ENCODE measurements around the gene ADGRB2. TPM values are rescaled to one million over a fixed set of nuclear protein-coding genes. Genes with fewer than 3 reads are reported as not detected.

Gene ADGRB2
- total and polyA plus RNA-seq, 2 of the 4 experiments (the other 2 are of a cell fraction) = 2.2 to 11.9 TPM

DNA sequence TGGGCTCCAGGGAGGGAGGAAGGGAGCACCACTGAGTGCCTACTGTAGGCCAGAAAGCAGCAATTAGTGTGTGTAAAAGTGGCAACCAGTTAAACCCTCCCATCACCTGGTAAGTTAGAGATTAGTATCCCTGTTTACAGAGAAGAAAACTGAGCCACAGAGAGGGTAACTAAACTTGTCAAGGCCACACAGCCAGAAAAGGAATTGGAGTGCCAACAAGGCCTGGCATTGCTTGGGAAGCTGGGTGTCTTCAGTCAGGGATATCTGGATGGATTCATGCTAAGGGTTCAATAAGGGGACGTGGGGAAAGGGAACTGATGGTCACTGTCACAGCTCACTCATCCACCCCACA, 23.6 kb upstream of the ADGRB2 start:
- peaks cover 11% of the 10 kb centered on the region for H4K20me1 ChIP-seq (ENCODE audit: insufficient read depth, low read length)
- peak overlapping the region; percentile 90 for H2AK5ac ChIP-seq (ENCODE audit: low read depth, low read length)
- no CpG with 5 or more reads among the region's 1 CpG for WGBS, 2 experiments (ENCODE audit: extremely low coverage in 2 of 2, insufficient read length in 1 of 2)
- in situ Hi-C loops (cut with MboI; ENCODE audit: low sequenced_read_pairs) (loop anchor here (5.0 kb wide), 1 partner anchor 125 kb away; no protein-coding TSS in a partner anchor), intact Hi-C loops (cut with micrococcal nuclease) (loop anchor here (2.0 kb wide), 4 partner anchors 25 to 223 kb away; partner anchors contain the start of gene COL16A1), dilution Hi-C loops (cut with HindIII; ENCODE audit: low sequenced_read_pairs, unreplicated experiment) (no loop called here)
- ChIA-PET POLR2A (ENCODE audit: unreplicated experiment) (no interaction called here), CTCF (interaction anchor here (2.1 kb wide), 1 partner anchor 238 kb away, joined by 7 read pairs; no protein-coding TSS in a partner anchor)
- H2BK20ac ChIP-seq (ENCODE audit: low read depth, low read length) = peak overlapping the region; percentile 60; the same call in 1 of the 2 replicates
- no peak overlapping the region for H2BK5ac ChIP-seq (ENCODE audit: low read depth, low read length, poor library complexity, severe bottlenecking)
- peak overlapping the region; percentile 78; the same call in 2 of the 3 replicates for H2BK15ac ChIP-seq (ENCODE audit: low read depth, low read length)
- H4K8ac ChIP-seq (ENCODE audit: low read depth in 2 of 2, low read length in 2 of 2) = peak overlapping the region; percentile 80 to 97
- peak overlapping the region; percentile 80; the same call in 1 of the 2 replicates for H3K4me2 ChIP-seq (ENCODE audit: low read depth, low read length)
- H3K36me3 ChIP-seq (ENCODE audit: control insufficient read depth, insufficient read depth, low read length) = no peaks in the 10 kb centered on the region
- peak overlapping the region; percentile 100 for H2AFZ ChIP-seq (replicated peaks; ENCODE audit: low read length, poor library complexity)
- no peaks in the 10 kb centered on the region for H3K27me3 ChIP-seq (ENCODE audit: control insufficient read depth, insufficient read depth, low read length)
- TF ChIP-seq RFX5 (IDR thresholded peaks at IDR 0.05; ENCODE audit: low read depth, low read length) = no peak
- TF ChIP-seq, protein P1, sequence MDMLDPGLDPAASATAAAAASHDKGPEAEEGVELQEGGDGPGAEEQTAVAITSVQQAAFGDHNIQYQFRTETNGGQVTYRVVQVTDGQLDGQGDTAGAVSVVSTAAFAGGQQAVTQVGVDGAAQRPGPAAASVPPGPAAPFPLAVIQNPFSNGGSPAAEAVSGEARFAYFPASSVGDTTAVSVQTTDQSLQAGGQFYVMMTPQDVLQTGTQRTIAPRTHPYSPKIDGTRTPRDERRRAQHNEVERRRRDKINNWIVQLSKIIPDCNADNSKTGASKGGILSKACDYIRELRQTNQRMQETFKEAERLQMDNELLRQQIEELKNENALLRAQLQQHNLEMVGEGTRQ (IDR thresholded peaks at IDR 0.05; ENCODE audit: low read depth, low read length) = no peak
- TF ChIP-seq, protein P2, sequence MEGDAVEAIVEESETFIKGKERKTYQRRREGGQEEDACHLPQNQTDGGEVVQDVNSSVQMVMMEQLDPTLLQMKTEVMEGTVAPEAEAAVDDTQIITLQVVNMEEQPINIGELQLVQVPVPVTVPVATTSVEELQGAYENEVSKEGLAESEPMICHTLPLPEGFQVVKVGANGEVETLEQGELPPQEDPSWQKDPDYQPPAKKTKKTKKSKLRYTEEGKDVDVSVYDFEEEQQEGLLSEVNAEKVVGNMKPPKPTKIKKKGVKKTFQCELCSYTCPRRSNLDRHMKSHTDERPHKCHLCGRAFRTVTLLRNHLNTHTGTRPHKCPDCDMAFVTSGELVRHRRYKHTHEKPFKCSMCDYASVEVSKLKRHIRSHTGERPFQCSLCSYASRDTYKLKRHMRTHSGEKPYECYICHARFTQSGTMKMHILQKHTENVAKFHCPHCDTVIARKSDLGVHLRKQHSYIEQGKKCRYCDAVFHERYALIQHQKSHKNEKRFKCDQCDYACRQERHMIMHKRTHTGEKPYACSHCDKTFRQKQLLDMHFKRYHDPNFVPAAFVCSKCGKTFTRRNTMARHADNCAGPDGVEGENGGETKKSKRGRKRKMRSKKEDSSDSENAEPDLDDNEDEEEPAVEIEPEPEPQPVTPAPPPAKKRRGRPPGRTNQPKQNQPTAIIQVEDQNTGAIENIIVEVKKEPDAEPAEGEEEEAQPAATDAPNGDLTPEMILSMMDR (conservative IDR thresholded peaks at IDR 0.05; ENCODE audit: low read depth, low read length) = no peak
- no peak for TF ChIP-seq MAFK (IDR thresholded peaks at IDR 0.05; ENCODE audit: low read depth, low read length)
- TF ChIP-seq BHLHE40 (IDR thresholded peaks at IDR 0.05; ENCODE audit: low read depth, low read length) = no peak
- TF ChIP-seq RAD21 (IDR thresholded peaks at IDR 0.05; ENCODE audit: low read length) = no peak
- no peak for TF ChIP-seq POLR2A (IDR thresholded peaks at IDR 0.05; ENCODE audit: low read depth, low read length)
- TF ChIP-seq CEBPB (IDR thresholded peaks at IDR 0.05; ENCODE audit: low read depth, low read length) = no peak
- ATAC-seq (ENCODE audit: low read depth) = no peak
- no peak overlapping the region for H3K27ac ChIP-seq (ENCODE audit: insufficient read depth, low read length)
- peak overlapping the region; percentile 52; the same call in 1 of the 2 replicates for H2BK120ac ChIP-seq (ENCODE audit: low read depth, low read length)
- H3K9me3 ChIP-seq (ENCODE audit: control insufficient read depth, insufficient read depth, low read length) = no peaks in the 10 kb centered on the region
- peak overlapping the region; percentile 97 for H2AK9ac ChIP-seq (replicated peaks; ENCODE audit: low read depth, low read length, poor library complexity)
- no peak overlapping the region for H3K4me3 ChIP-seq (ENCODE audit: insufficient read depth, low read depth, low read length)
- H3K18ac ChIP-seq (ENCODE audit: low read depth, low read length) = no peak overlapping the region
- H3K14ac ChIP-seq (replicated peaks; ENCODE audit: low read depth, low read length) = peak overlapping the region; percentile 86
- peak overlapping the region; percentile 48 for H3K56ac ChIP-seq (ENCODE audit: extremely low read depth, insufficient read depth, low read length)
- peak overlapping the region; percentile 95; the same call in 1 of the 2 replicates for H4K91ac ChIP-seq (ENCODE audit: insufficient read depth, low read depth, low read length)
- peak overlapping the region; percentile 97 for H3K4ac ChIP-seq (ENCODE audit: low read depth, low read length)
- no peak overlapping the region for H3K9ac ChIP-seq (ENCODE audit: low read depth, low read length)
- H3K9me1 ChIP-seq (ENCODE audit: insufficient read depth, low read length) = peaks cover 7% of the 10 kb centered on the region
- DNase-seq = no peak
- peaks cover 4% of the 10 kb centered on the region for H3K4me1 ChIP-seq (ENCODE audit: control insufficient read depth, insufficient read depth, low read length)
- peaks cover 0 to 16% of the 10 kb centered on the region in 2 experiments; a peak in 2 of 4 replicates for H3K79me1 ChIP-seq (ENCODE audit: low read depth in 1 of 2, low read length in 2 of 2)
- no TSS peak for BruUV-seq (replicated peaks)
- peak overlapping the region; percentile 42; the same call in 1 of the 2 replicates for H4K5ac ChIP-seq (ENCODE audit: low read depth, low read length)
- peak overlapping the region; percentile 95; the same call in 1 of the 2 replicates for H3K23ac ChIP-seq (ENCODE audit: low read depth, low read length)

Measured in IMR-90 (cell line).